Spinal cord (tissue), 10 donors: ENCODE results near the gene ADARB1. TPM values are rescaled to one million over a fixed set of nuclear protein-coding genes. Genes with fewer than 3 reads are reported as not detected.

Source experiments
- DNase-seq, 6 donors: peaks; one replicate each; pipeline versions ENCODE4 v3.0.0 to v3.0.0-alpha.2; 2013 to 2015; ENCODE audit warnings: low spot score in 6 of 6, low read depth in 4 of 6
- H3K27ac ChIP-seq: one replicate; pipeline ENCODE4 v1.5.1; 2013; ENCODE audit warnings: low read depth, low read length, control low read depth
- H3K27me3 ChIP-seq: one replicate; pipeline ENCODE4 v1.6.1; 2013; ENCODE audit warnings: low read length; ENCODE audit not compliant: control insufficient read depth, insufficient read depth
- H3K36me3 ChIP-seq: one replicate; pipeline ENCODE4 v1.6.1; 2013; ENCODE audit warnings: low read length; ENCODE audit not compliant: control insufficient read depth, insufficient read depth
- H3K4me1 ChIP-seq: one replicate; pipeline ENCODE4 v1.6.1; 2013; ENCODE audit warnings: low read length; ENCODE audit not compliant: control insufficient read depth, insufficient read depth
- H3K4me3 ChIP-seq: one replicate; pipeline ENCODE4 v1.5.1; 2013; ENCODE audit warnings: low read depth, low read length, control low read depth
- H3K9me3 ChIP-seq: one replicate; pipeline ENCODE4 v1.6.1; 2013; ENCODE audit warnings: low read length; ENCODE audit not compliant: control insufficient read depth, insufficient read depth
- WGBS: methylation state at CpG from one replicate; pipeline ENCODE4 v1.1.5; 2013; ENCODE audit warnings: missing lambda C conversion rate; ENCODE audit not compliant: insufficient coverage; 5-methylcytosine and 5-hydroxymethylcytosine counted together
- polyA plus RNA-seq, 2 donors: library from polyadenylated mRNA; unstranded; fragments of 120-200 nt; gene quantifications; one replicate each; pipeline ENCODE4 v1.2.1, GENCODE V29; 2013; ENCODE audit not compliant: insufficient read length in 2 of 2
- total RNA-seq, 2 donors: library from RNA; depleted of rRNA in 1 of 2; stranded (reverse); fragments of 120-200 nt in 1 of 2; fragments of >200 nt in 1 of 2; gene quantifications; one replicate each; pipeline versions ENCODE4 v1.2.3 to v1.2.4, GENCODE V29; 2013 to 2014
- donor health status: healthy.

The ADARB1 gene
- total and polyA plus RNA-seq, 4 donors, result 18.2 to 39.4 (median 28.8) TPM

DNA sequence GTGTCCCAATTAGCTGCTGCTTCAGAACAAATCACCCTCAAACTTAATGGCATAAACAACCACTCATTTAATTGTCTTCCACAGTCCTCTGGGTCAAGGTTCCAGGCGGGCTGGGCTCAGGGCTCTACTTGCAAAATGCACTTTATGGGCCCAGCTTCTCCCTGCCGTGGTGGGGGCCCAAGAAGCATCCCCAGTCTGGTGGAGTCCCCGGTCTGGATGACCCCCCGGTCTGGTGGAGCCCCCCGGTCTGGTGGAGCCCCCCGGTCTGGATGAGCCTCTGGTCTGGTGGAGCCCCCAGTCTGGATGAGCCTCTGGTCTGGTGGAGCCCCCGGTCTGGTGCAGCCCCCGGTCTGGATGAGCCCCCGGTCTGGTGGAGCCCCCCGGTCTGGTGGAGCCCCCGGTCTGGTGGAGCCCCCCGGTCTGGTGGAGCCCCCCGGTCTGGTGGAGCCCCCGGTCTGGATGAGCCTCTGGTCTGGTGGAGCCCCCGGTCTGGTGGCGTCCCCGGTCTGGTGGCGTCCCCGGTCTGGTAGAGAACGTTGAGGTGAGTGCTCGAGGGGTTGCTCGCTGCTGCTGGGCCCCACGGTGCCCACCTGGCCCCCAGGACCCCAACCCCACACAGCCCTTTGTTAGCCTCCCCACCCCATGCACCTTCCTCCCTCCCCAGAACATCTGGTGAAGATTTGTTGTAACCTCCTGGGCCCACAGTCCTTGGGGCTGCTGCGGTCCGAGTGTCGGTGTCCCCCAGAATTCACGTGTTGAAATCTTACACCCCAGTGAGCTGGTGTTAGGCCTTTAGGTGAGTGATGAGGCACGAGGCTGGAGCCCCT, 179.5 kb downstream of the ADARB1 start:
- H3K27ac ChIP-seq, result no peak overlapping the region
- no peaks in the 10 kb centered on the region for H3K9me3 ChIP-seq
- no peak for DNase-seq
- 74% methylated on average over 12 of the region's 28 CpGs for WGBS
- peaks cover 29% of the 10 kb centered on the region for H3K4me1 ChIP-seq
- no peak overlapping the region for H3K4me3 ChIP-seq
- H3K27me3 ChIP-seq, result no peaks in the 10 kb centered on the region
- H3K36me3 ChIP-seq, result peaks cover 6% of the 10 kb centered on the region

DNA sequence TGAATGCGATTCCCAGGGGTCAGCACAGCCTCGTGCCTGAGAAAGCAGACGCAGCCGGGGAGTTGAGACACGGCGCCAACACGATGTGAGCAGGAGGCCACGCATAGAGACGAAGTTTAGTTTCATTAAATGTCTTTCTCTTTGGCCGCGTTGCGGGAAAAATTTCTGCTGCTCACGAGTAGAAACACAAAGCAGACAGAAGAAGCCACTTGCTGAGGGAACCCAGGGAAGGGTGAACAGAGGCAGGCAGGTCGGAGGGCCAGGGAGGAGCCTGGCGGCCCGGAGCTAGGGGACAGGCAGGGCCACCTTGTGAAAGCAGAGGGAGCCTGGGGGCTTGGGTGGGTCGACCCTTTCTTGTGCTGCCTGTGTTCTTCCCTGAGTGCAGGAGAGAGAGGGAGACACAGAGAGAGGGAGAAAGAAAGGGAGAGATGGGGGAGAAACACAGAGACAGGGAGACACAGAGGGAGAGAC, 180.1 kb downstream of the ADARB1 start:
- H3K9me3 ChIP-seq, result no peaks in the 10 kb centered on the region
- H3K27ac ChIP-seq, result no peak overlapping the region
- no peaks in the 10 kb centered on the region for H3K27me3 ChIP-seq
- H3K36me3 ChIP-seq, result peaks cover 6% of the 10 kb centered on the region
- no peak overlapping the region for H3K4me3 ChIP-seq
- H3K4me1 ChIP-seq, result peaks cover 29% of the 10 kb centered on the region
- 60% methylated on average over 17 of the region's 17 CpGs for WGBS
- no peak for DNase-seq

DNA sequence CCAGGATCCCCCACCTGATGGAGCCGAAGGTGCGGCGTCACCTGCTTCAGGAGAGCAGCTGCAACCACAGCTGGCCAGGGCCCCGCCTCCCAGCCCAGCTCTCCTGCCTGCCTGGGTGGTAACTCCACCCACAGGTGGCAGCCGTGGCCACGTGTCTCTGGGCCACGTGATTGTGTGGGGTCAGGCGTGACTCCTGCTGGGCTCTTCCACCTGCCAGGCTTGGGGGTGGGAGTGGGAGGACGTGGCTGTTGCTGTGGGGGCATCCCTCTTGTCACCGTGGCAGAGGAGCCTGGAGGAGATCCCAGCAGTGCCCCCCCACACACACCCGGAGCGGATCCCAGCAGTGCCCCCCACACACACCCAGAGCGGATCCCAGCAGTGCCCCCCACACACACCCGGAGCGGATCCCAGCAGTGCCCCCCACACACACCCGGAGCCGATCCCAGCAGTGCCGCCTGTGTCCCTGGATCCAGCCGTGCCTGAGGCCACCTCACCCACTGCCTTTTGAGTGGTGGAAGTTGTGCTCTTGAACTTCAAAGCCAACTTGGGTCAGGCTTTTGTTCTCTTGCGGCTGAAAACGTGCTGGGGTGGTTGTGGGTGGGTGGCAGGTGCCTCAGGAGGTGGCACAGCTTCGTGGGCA, 181.1 kb downstream of the ADARB1 start:
- no peak for DNase-seq
- H3K9me3 ChIP-seq, result no peaks in the 10 kb centered on the region
- no peaks in the 10 kb centered on the region for H3K27me3 ChIP-seq
- H3K27ac ChIP-seq, result no peak overlapping the region
- H3K36me3 ChIP-seq, result peaks cover 6% of the 10 kb centered on the region
- no peak overlapping the region for H3K4me3 ChIP-seq
- H3K4me1 ChIP-seq, result peaks cover 30% of the 10 kb centered on the region
- 82% methylated on average over 17 of the region's 22 CpGs for WGBS

- no peak for DNase-seq
- Histone ChIP-seq H3K36me3 (peaks cover 9% of the 10 kb centered on the region), H3K4me3 (no peak overlapping the region), H3K4me1 (peaks cover 30% of the 10 kb centered on the region), H3K9me3 (no peaks in the 10 kb centered on the region), H3K27ac (no peak overlapping the region), H3K27me3 (no peaks in the 10 kb centered on the region)
- WGBS, result 78% methylated on average over 26 of the region's 31 CpGs
These were observed 181.9 kb downstream of the ADARB1 start for GRCh38 chr21:45256021-45256911.

DNA sequence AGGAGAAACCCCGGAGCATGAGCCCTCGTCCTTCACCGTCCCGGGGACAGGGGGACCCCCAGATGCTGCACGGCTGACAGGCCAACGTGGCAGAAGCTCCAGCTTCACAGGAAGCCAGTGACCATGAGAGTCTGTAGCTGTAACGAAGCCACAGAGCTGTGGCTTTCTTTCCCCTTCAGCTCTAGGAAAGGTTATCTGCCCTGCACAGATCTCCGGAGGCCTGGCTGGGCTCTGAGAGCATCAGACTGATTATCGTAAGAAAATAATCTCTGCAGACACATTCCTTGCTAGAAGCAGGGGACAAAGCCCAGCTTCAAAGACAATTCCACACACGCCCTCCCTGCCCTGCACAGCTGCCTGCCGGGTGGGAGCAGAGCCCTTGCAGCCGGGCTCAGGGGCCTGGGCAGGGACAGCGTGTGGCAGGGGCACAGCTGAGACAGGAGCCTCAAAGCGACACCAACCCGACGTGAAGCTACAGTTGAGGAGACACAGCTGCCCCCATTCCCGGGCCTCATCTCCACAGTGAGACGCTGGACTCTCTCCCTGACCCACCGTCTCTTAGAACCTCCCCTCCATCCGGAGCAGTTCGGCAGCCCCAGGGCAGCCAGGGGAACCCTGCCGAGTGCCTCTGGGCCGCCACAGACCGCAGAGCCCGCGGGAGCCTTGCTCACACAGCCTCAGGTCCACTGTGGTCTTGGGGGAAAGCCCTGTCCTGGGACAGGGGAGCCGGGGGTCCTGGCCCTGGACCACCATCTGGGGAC, 182.7 kb downstream of the ADARB1 start:
- Histone ChIP-seq H3K9me3 (no peaks in the 10 kb centered on the region), H3K36me3 (peaks cover 12% of the 10 kb centered on the region), H3K27ac (no peak overlapping the region), H3K4me1 (peaks cover 30% of the 10 kb centered on the region), H3K4me3 (no peak overlapping the region), H3K27me3 (no peaks in the 10 kb centered on the region)
- 64% methylated on average over 27 of the region's 27 CpGs for WGBS
- peak in 1 of 6 donors; percentile 10 for DNase-seq

DNA sequence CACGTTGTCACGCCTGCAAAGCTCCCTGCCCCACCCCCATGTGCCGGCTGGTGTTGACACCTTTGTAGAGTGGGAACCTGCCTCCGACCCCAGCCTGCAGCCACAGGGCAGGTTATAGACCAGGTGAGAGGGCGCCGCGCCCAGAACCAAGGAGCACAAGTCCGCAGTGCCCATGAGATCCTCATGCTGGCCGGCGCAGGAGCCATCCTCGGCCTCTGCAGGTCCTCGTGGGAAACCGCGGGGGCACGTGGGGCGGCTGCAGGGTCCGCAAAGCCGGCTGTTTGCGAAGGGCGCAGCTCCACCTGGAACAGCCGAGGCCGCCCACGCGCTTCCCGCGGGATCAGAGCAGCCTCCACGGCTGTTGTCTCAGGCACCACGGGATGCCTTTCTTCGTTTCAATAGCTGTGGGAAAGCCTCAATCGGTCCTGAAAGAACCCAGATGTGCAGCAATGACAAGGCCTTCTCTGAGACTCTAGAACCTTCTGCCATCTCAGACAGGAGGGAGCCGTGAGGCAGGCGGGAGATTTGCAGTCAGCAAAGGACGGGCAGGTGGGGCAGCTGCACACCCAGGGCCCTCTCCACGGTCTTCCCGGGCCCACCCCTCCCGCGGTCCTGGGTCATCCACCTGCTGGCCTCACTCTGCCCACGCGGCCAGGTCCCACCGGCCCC, 183.4 kb downstream of the ADARB1 start:
- H3K4me3 ChIP-seq, result no peak overlapping the region
- H3K9me3 ChIP-seq, result no peaks in the 10 kb centered on the region
- H3K27ac ChIP-seq, result no peak overlapping the region
- peaks cover 16% of the 10 kb centered on the region for H3K36me3 ChIP-seq
- 72% methylated on average over 35 of the region's 40 CpGs for WGBS
- DNase-seq, result peak in 1 of 6 donors; percentile 4
- no peaks in the 10 kb centered on the region for H3K27me3 ChIP-seq
- peaks cover 30% of the 10 kb centered on the region for H3K4me1 ChIP-seq

DNA sequence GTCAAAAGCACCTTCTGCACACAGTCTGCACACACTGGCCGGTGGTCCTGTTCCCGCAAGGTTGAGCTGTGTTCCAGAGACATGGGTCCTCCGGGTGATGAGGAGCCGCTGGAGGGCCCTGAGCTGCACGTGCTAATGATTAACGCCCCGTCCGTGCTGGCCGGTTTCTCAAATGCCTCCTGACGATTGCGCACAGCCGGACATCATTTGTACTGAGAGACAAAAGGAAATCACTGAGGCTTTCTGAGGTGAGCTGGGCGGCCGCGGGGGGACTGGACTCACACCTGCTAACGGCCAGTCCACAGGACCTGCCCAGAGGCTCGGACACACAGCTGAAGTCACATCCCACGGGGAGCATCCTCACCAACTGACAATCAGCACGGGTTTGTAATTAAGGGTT, 184.1 kb downstream of the ADARB1 start:
- H3K9me3 ChIP-seq, result no peaks in the 10 kb centered on the region
- H3K4me1 ChIP-seq, result peaks cover 30% of the 10 kb centered on the region
- WGBS, result 28% methylated on average over 19 of the region's 19 CpGs
- no peaks in the 10 kb centered on the region for H3K27me3 ChIP-seq
- peak in 1 of 6 donors; percentile 8 for DNase-seq
- no peak overlapping the region for H3K4me3 ChIP-seq
- H3K27ac ChIP-seq, result no peak overlapping the region
- H3K36me3 ChIP-seq, result peaks cover 23% of the 10 kb centered on the region

DNA sequence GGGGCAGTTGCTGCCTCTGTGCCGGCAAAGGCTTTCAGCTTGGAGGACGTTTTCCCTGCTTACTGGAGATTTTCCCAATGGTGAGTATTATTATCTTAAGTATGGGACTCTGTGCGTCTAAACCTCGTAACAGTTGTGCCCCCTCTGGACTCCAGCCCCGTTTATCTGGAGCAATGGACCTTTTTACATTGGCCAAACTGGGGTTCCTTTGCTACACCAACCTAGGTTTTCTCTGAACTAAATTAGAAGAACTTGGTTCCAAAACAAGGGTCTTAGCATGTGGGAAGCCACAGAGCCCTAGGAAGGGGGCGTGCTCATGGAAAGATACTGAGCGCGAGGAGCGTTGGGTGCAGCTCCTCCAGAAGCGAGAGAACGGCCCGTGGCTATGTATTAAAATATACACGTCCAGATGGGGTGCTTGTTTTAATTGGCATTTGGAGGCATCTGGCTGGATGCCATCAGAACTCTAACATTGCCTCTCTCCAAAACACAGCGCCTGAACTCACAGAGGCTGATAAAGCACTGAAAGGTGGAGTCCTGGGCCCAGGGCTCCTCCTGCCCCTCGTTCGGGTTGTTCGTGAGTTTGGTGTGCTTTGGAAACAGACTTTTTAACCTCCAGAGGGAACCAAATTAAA, 184.9 kb downstream of the ADARB1 start:
- Histone ChIP-seq H3K4me1 (peaks cover 30% of the 10 kb centered on the region), H3K36me3 (peaks cover 30% of the 10 kb centered on the region), H3K27me3 (no peaks in the 10 kb centered on the region), H3K4me3 (no peak overlapping the region), H3K9me3 (no peaks in the 10 kb centered on the region), H3K27ac (no peak overlapping the region)
- WGBS, result 52% methylated on average over 6 of the region's 17 CpGs
- peak in 2 of 6 donors; percentile 62 to 73 for DNase-seq
